ENCODE data around the gene KCTD2.

GRCh38 chr17:75019146-75019545 is 27.9 kb upstream of the KCTD2 start:
- TF ChIP-seq, protein P1, sequence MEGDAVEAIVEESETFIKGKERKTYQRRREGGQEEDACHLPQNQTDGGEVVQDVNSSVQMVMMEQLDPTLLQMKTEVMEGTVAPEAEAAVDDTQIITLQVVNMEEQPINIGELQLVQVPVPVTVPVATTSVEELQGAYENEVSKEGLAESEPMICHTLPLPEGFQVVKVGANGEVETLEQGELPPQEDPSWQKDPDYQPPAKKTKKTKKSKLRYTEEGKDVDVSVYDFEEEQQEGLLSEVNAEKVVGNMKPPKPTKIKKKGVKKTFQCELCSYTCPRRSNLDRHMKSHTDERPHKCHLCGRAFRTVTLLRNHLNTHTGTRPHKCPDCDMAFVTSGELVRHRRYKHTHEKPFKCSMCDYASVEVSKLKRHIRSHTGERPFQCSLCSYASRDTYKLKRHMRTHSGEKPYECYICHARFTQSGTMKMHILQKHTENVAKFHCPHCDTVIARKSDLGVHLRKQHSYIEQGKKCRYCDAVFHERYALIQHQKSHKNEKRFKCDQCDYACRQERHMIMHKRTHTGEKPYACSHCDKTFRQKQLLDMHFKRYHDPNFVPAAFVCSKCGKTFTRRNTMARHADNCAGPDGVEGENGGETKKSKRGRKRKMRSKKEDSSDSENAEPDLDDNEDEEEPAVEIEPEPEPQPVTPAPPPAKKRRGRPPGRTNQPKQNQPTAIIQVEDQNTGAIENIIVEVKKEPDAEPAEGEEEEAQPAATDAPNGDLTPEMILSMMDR (IDR thresholded peaks at IDR 0.05; ENCODE audit: insufficient read depth, low read length), result no peak
- TF ChIP-seq POLR2AphosphoS5 (IDR thresholded peaks at IDR 0.05; ENCODE audit: low read depth) (no peak), SPI1 (IDR thresholded peaks at IDR 0.05; ENCODE audit: borderline replicate concordance, low read depth) (no peak), GABPA (IDR thresholded peaks at IDR 0.05; ENCODE audit: low read depth) (no peak)
